GM19468 (cell line): Measurements from ENCODE around the gene PCYOX1L.

ENCODE experiments used
- ATAC-seq: cut with Tn5 transposase; IDR thresholded peaks from one replicate; pipeline ENCODE4 v1.9.1; 2021; ENCODE audit warnings: mild to moderate bottlenecking, moderate library complexity, moderate number of reproducible peaks; ENCODE audit not compliant: unreplicated experiment; ENCODE audit errors: extremely low read depth

PCYOX1L gene, protein sequence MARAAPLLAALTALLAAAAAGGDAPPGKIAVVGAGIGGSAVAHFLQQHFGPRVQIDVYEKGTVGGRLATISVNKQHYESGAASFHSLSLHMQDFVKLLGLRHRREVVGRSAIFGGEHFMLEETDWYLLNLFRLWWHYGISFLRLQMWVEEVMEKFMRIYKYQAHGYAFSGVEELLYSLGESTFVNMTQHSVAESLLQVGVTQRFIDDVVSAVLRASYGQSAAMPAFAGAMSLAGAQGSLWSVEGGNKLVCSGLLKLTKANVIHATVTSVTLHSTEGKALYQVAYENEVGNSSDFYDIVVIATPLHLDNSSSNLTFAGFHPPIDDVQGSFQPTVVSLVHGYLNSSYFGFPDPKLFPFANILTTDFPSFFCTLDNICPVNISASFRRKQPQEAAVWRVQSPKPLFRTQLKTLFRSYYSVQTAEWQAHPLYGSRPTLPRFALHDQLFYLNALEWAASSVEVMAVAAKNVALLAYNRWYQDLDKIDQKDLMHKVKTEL

DNA sequence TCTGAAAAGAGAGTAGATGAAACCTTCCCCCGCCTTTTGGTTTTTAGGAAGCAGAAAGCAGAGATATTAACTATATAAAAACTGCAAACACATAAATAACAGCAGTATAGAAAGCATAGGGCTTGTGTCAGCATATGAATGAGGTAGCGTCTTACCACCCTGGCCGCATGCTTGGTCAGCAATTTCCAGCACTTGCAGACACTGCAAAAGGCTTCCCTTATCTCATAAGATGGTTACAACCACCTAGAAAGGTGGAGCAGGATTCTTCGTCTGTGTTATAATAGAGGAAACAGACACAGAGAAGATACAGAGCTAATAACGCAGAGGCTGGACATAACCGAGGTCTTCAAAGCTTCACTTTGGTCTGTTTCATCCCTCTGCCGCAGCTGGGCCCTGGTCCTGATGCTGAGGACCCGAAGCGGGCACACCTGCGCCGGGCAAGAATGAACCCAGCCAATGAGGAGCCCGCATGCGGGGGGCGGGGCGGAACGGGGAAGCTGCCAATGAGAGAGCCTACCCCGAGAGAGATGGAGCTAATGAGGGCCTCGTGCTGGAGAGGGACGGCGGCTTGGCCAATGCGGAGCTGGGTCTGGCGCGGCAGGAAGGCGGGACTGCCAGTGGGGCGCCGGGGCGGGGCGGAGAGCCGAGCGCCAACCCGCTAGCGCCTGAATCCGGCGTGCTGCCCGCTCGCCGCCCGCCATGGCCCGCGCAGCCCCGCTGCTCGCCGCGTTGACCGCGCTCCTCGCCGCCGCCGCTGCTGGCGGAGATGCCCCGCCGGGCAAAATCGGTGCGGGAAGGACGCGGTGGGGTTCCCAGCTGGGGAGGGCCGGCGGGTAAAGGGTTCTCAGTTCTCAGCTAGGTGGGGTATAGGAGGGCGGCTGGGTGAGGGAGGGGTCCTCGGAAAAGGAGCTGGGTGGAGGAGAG is at the start of gene PCYOX1L:
TSS of gene PCYOX1L (plus strand) at position 677 of the 924 bp plus-strand sequence. CDS start at position 700, 23 bp downstream.
- ATAC-seq = peak; percentile 100

GRCh38 chr5:149309354-149309753 is 48.5 kb upstream of the PCYOX1L start:
- no peak for ATAC-seq

DNA sequence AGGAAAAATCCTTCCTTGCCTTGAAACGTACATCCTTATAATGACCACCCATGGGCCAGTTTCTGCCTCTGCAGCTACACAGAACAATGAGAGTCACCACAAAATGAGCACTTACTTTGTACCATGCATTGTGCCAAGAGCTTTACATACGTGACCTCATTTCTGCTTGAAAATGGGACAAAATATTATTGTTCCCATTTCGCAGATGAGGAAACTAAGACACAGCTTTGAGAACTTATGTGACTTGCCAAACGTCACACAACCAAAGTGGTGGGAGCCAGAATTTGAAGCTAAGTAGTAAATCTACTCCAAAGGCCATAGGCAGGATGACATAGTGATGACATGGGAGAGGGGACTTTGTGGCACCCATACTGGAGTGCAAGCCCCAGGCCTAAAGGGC is 47.4 kb upstream of the PCYOX1L start:
- ATAC-seq = no peak

GRCh38 chr5:149310947-149311658 is 46.7 kb upstream of the PCYOX1L start:
- ATAC-seq = no peak

DNA sequence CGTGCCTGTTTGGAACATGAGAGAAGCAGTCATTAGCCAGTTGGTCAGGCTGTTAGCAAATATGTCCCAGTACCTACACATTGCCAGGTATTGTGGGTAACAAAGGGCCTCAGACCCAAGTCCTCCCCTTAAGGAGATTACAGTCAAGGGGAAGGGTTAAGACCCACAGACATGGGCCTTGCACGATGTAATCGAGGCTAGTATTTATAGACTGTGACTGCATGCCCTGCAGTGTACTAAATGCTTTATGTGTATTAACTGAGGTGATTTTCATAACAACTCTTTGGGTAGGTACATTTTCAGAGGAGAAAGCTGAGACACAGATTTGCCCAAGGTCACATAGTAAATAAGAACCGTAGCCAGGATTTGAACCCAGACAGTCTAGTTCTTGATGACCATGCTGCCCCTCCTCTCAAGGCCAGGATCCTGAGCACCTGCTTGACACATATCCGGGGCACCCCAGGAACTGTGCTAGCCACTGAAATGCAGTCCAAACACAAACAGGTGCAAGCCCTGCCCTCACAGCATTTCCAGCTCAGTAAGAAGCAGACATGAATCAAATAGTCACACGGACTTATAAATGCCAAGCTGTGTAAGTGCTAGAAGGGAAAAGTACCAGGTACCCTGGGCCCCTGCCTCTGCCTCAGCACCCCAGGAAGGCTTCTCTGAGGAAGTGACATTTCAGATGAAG is 44.5 kb upstream of the PCYOX1L start:
- ATAC-seq = no peak

GRCh38 chr5:149314571-149315111 is 43.2 kb upstream of the PCYOX1L start:
- no peak for ATAC-seq

DNA sequence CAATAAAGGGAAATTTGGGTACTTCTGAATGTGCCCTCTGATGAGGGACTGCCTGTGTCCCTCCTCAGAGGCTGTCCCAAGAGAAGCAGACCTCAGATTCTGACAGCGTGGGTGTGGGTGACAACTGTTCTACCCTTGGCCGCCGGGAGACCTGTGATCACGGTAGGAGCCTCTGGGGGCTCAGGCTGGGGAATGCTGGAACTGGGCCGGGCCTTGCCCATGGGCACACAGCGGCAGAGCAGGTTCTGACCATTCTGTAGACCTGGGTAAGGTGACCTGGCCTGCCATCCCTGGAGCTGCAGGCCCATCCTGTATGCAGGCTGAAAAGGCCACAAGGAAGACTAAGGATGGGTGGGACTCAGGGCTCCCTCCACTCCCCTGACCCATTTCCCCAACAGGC is 42.1 kb upstream of the PCYOX1L start:
- no peak for ATAC-seq

GRCh38 chr5:149317281-149318048 is 40.4 kb upstream of the PCYOX1L start:
- ATAC-seq = no peak

DNA sequence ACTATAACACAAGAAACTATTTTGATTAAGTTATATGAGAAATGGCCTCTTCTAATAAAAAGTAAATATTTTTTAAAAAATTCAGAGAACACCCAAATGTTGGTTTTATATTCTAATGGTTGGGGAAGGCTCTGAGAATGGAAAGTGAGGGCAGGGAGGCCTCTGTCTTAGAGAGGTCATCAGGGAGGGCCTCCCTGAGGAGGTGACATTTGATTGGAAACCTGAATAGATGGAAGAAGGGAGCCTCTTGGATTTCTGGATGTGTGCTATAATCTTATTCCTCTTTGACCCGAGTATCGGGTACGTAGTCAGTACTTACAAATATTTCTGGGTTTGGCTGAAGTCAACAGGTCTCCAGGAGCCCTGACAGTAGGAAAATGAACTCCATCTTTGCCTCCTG is 38.7 kb upstream of the PCYOX1L start:
- ATAC-seq = no peak

- no peak for ATAC-seq
Measured at GRCh38 chr5:149320791-149321330, 37.0 kb upstream of the PCYOX1L start.

DNA sequence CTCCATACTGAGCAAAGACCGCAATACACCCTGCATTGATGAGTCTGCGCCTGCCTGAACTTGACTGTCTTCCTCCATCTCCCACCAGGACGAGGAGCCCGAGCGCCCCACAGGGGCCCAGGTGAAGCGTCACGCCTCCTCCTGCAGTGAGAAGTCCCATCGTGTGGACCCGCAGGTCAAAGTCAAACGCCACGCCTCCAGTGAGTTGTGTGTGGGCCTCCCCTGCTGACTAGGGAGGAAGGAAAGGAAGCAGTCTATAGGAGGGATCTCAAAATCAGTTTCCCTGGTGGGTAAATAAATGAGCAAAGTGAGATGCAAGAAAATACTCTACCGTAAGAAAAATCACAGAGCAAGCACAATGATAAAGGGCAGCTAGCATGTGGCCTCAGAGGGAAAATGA is 35.3 kb upstream of the PCYOX1L start:
- ATAC-seq = no peak

- ATAC-seq = no peak
Measured at GRCh38 chr5:149323210-149323609, 34.6 kb upstream of the PCYOX1L start.

- no peak for ATAC-seq
Measured at GRCh38 chr5:149323621-149324205, 34.1 kb upstream of the PCYOX1L start.

DNA sequence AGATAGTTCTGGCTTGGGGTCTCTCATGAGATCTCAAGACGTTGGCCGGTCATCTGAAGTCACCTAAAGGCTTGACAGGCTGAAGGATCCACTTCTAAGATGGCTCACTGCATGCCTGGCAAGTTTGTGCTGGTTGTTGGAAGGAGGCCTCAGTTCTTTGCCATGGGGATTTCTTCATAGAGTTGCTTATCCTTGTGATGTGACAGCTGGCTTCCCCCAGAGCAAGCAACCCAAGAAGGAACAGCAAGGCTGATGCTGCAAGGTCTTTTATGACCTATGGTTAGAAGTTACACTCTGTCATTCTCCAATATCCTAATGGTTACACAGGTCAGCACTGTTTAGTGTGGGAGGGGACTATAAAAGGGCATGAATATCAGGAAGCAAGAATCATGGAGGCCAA is 33.2 kb upstream of the PCYOX1L start:
- no peak for ATAC-seq

DNA sequence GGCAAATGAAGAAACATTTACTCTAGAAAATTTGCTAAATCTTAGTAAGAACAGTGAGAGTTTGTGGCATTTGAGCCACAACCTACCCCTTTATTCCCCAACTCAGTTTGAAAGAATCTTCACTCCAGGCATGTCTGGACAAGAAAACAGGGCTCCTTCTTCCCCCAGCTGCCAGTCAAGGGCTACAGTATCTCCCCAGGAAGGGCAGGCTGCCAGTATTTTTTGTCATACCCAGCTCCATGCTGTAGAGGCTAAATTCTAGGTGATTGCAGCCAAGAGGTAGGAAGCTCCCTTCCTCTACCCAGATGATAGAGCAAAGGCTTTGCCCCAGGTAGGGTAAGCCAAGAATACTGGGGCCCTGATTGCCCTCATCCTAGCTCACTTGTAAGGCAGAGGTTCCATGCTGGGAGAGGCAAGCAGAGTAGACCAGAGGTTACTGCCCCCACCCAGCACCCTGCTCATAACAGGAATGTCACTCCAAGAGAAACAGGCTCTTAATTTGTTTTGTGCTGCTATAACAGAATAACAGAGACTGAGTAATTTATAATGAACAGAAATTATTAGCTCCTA is 32.6 kb upstream of the PCYOX1L start:
- no peak for ATAC-seq

GRCh38 chr5:149325894-149326293 is 32.0 kb upstream of the PCYOX1L start:
- no peak for ATAC-seq

- ATAC-seq = no peak
Measured at GRCh38 chr5:149326611-149327010, 31.2 kb upstream of the PCYOX1L start.

GRCh38 chr5:149328177-149328576 is 29.7 kb upstream of the PCYOX1L start:
- ATAC-seq = no peak
